GM06990 (cell line): ENCODE data around the gene EHMT1.

ENCODE experiments used
- DNase-seq: peaks from one replicate; pipeline ENCODE4 v3.0.0-alpha.2; 2011; ENCODE audit not compliant: insufficient read length; ENCODE audit errors: extremely low read depth
- H3K27me3 ChIP-seq: replicated peaks from 2 replicates; pipeline ENCODE4 v1.6.0; 2011; ENCODE audit warnings: low read length; ENCODE audit not compliant: control insufficient read depth, insufficient read depth
- H3K36me3 ChIP-seq: 2 replicates; pipeline ENCODE4 v1.5.1; 2011; ENCODE audit warnings: low read length; ENCODE audit not compliant: control insufficient read depth, insufficient read depth
- H3K4me3 ChIP-seq: replicated peaks from 2 replicates; pipeline ENCODE4 v1.5.1; 2011; ENCODE audit warnings: low read depth, mild to moderate bottlenecking, control low read depth, low read length
- CTCF ChIP-seq: IDR thresholded peaks from 2 replicates; pipeline ENCODE4 v1.5.1; 2011; ENCODE audit warnings: low read length, control low read depth, mild to moderate bottlenecking, inconsistent platforms; ENCODE audit not compliant: insufficient read depth, poor library complexity, severe bottlenecking

The EHMT1 gene

GRCh38 chr9:137763271-137763955, 144.6 kb downstream of the EHMT1 start:
- no peak for DNase-seq
- TF ChIP-seq CTCF = no peak
- Histone ChIP-seq H3K27me3 (no peaks in the 10 kb centered on the region), H3K4me3 (no peak overlapping the region), H3K36me3 (peaks cover 21% of the 10 kb centered on the region)

GRCh38 chr9:137764171-137764671, 145.4 kb downstream of the EHMT1 start:
- peaks cover 21% of the 10 kb centered on the region for H3K36me3 ChIP-seq
- DNase-seq = no peak
- H3K27me3 ChIP-seq = no peaks in the 10 kb centered on the region
- no peak for TF ChIP-seq CTCF
- no peak overlapping the region for H3K4me3 ChIP-seq

GRCh38 chr9:137764981-137765380, 146.2 kb downstream of the EHMT1 start:
- no peaks in the 10 kb centered on the region for H3K27me3 ChIP-seq
- DNase-seq = no peak
- H3K4me3 ChIP-seq = no peak overlapping the region
- no peak for TF ChIP-seq CTCF
- peaks cover 19% of the 10 kb centered on the region for H3K36me3 ChIP-seq

GRCh38 chr9:137765536-137765935, 146.7 kb downstream of the EHMT1 start:
- DNase-seq = no peak
- Histone ChIP-seq H3K36me3 (peaks cover 19% of the 10 kb centered on the region), H3K27me3 (no peaks in the 10 kb centered on the region), H3K4me3 (no peak overlapping the region)
- no peak for TF ChIP-seq CTCF

GRCh38 chr9:137771580-137771979, 152.8 kb downstream of the EHMT1 start:
- Histone ChIP-seq H3K36me3 (peaks cover 26% of the 10 kb centered on the region), H3K4me3 (no peak overlapping the region), H3K27me3 (no peaks in the 10 kb centered on the region)
- DNase-seq = no peak
- TF ChIP-seq CTCF = no peak

- DNase-seq = no peak
- TF ChIP-seq CTCF = peak; percentile 38
- Histone ChIP-seq H3K4me3 (no peak overlapping the region), H3K27me3 (no peaks in the 10 kb centered on the region), H3K36me3 (peaks cover 25% of the 10 kb centered on the region)
Measured at GRCh38 chr9:137772281-137772873, 153.6 kb downstream of the EHMT1 start.
